ENCODE measurements around the gene MED12L. TPM values are rescaled to one million over a fixed set of nuclear protein-coding genes. Genes with fewer than 3 reads are reported as not detected.

The MED12L gene
- total RNA-seq, 2 experiments from 2014 or later, result 12.6 to 32.7 TPM

GRCh38 chr3:151156618-151157216 lies 71.3 kb downstream of the MED12L start:
- Histone ChIP-seq H3K9me3 (ENCODE audit: low read length) (no peaks in the 10 kb centered on the region), H2AFZ (ENCODE audit: low read length) (no peak overlapping the region), H3K36me3 (ENCODE audit: insufficient read depth, low read length) (peaks cover 18% of the 10 kb centered on the region; the same call in 1 of the 2 replicates), H3K4me1 (ENCODE audit: insufficient read depth, low read length, poor library complexity, severe bottlenecking) (no peaks in the 10 kb centered on the region), H3K79me2 (ENCODE audit: insufficient read depth, low read depth, low read length) (no peaks in the 10 kb centered on the region), H3K27ac (ENCODE audit: low read depth, low read length, poor library complexity, severe bottlenecking) (no peak overlapping the region), H4K20me1 (ENCODE audit: insufficient read depth, low read length) (no peaks in the 10 kb centered on the region), H3K4me2 (ENCODE audit: low read length) (no peak overlapping the region), H3K9me2 (ENCODE audit: insufficient read depth, low read length) (no peaks in the 10 kb centered on the region), H3K4me3 (ENCODE audit: low read depth, low read length, poor library complexity, severe bottlenecking) (no peak overlapping the region)
- CTCF ChIA-PET (ENCODE audit: unreplicated experiment), result no interaction called here
- intact Hi-C loops (cut with micrococcal nuclease; ENCODE audit: unreplicated experiment), result no loop called here
- DNase-seq (ENCODE audit: low spot score), result peak; percentile 77
- BruUV-seq (replicated peaks), result no TSS peak
- TF ChIP-seq CTCF (conservative IDR thresholded peaks at IDR 0.05; ENCODE audit: low read length), result peak; percentile 83
- no peak for TF ChIP-seq EZH2phosphoT487 (IDR thresholded peaks at IDR 0.05; ENCODE audit: borderline replicate concordance, low read depth, low read length)
- POLR2A ChIA-PET, result interaction anchor here (0.6 to 0.8 kb wide), 2 partner anchors 29 to 90 kb away, joined by 3 read pairs; no protein-coding TSS in a partner anchor

GRCh38 chr3:151159806-151160205 lies 74.3 kb downstream of the MED12L start:
- Histone ChIP-seq H3K4me1 (ENCODE audit: insufficient read depth, low read length, poor library complexity, severe bottlenecking) (no peaks in the 10 kb centered on the region), H3K9me2 (ENCODE audit: insufficient read depth, low read length) (no peaks in the 10 kb centered on the region), H3K4me3 (ENCODE audit: low read depth, low read length, poor library complexity, severe bottlenecking) (no peak overlapping the region), H3K27ac (ENCODE audit: low read depth, low read length, poor library complexity, severe bottlenecking) (no peak overlapping the region), H3K9me3 (ENCODE audit: low read length) (no peaks in the 10 kb centered on the region), H2AFZ (ENCODE audit: low read length) (no peak overlapping the region), H3K79me2 (ENCODE audit: insufficient read depth, low read depth, low read length) (no peaks in the 10 kb centered on the region), H3K36me3 (ENCODE audit: insufficient read depth, low read length) (peaks cover 23% of the 10 kb centered on the region; the same call in 1 of the 2 replicates), H4K20me1 (ENCODE audit: insufficient read depth, low read length) (no peaks in the 10 kb centered on the region), H3K4me2 (ENCODE audit: low read length) (no peak overlapping the region)
- intact Hi-C loops (cut with micrococcal nuclease; ENCODE audit: unreplicated experiment), result no loop called here
- BruUV-seq (replicated peaks), result no TSS peak
- POLR2A ChIA-PET, result interaction anchor here (0.5 kb wide), 1 partner anchor 60 kb away, joined by 5 read pairs; no protein-coding TSS in a partner anchor
- CTCF ChIA-PET (ENCODE audit: unreplicated experiment), result no interaction called here
- TF ChIP-seq CTCF (conservative IDR thresholded peaks at IDR 0.05; ENCODE audit: low read length) (no peak), EZH2phosphoT487 (IDR thresholded peaks at IDR 0.05; ENCODE audit: borderline replicate concordance, low read depth, low read length) (no peak)
- DNase-seq (ENCODE audit: low spot score), result no peak

- CTCF ChIA-PET (ENCODE audit: unreplicated experiment), result no interaction called here
- no TSS peak for BruUV-seq (replicated peaks)
- intact Hi-C loops (cut with micrococcal nuclease; ENCODE audit: unreplicated experiment), result loop anchor here (5.0 kb wide), 1 partner anchor 672 kb away; no protein-coding TSS in a partner anchor
These were observed 79.8 kb downstream of the MED12L start for GRCh38 chr3:151165226-151165625.

More at GRCh38 chr3:151165226-151165625, 79.8 kb downstream of the MED12L start:
- no peak overlapping the region for H3K4me3 ChIP-seq (ENCODE audit: low read depth, low read length, poor library complexity, severe bottlenecking)
- no peaks in the 10 kb centered on the region for H3K9me2 ChIP-seq (ENCODE audit: insufficient read depth, low read length)
- no peak overlapping the region for H2AFZ ChIP-seq (ENCODE audit: low read length)
- TF ChIP-seq CTCF (conservative IDR thresholded peaks at IDR 0.05; ENCODE audit: low read length) (no peak), EZH2phosphoT487 (IDR thresholded peaks at IDR 0.05; ENCODE audit: borderline replicate concordance, low read depth, low read length) (no peak)
- no peak for DNase-seq (ENCODE audit: low spot score)
- no peaks in the 10 kb centered on the region for H3K79me2 ChIP-seq (ENCODE audit: insufficient read depth, low read depth, low read length)
- H3K27ac ChIP-seq (ENCODE audit: low read depth, low read length, poor library complexity, severe bottlenecking), result no peak overlapping the region
- peaks cover 10% of the 10 kb centered on the region; the same call in 1 of the 2 replicates for H3K36me3 ChIP-seq (ENCODE audit: insufficient read depth, low read length)
- POLR2A ChIA-PET, result no interaction called here
- H3K9me3 ChIP-seq (ENCODE audit: low read length), result no peaks in the 10 kb centered on the region
- H4K20me1 ChIP-seq (ENCODE audit: insufficient read depth, low read length), result no peaks in the 10 kb centered on the region
- H3K4me1 ChIP-seq (ENCODE audit: insufficient read depth, low read length, poor library complexity, severe bottlenecking), result peaks cover 11% of the 10 kb centered on the region
- H3K4me2 ChIP-seq (ENCODE audit: low read length), result no peak overlapping the region

All from OCI-LY7 (cell line).